Osteocyte (in vitro differentiated cells): ENCODE data around the gene HOXD4. TPM values are rescaled to one million over a fixed set of nuclear protein-coding genes. Genes with fewer than 3 reads are reported as not detected.

Experiments used
- DNase-seq: peaks from one replicate; pipeline ENCODE4 v3.0.0; 2021; ENCODE audit warnings: mixed read lengths; ENCODE audit not compliant: unreplicated experiment; ENCODE audit errors: extremely low spot score
- H3K27ac Mint-ChIP-seq: one replicate; pipeline ENCODE4 v1.8.0; 2021; ENCODE audit warnings: mild to moderate bottlenecking, mixed read lengths; ENCODE audit not compliant: unreplicated experiment
- H3K27me3 Mint-ChIP-seq: one replicate; pipeline ENCODE4 v1.8.0; 2021; ENCODE audit warnings: mixed read lengths; ENCODE audit not compliant: unreplicated experiment
- H3K36me3 Mint-ChIP-seq: one replicate; pipeline ENCODE4 v1.8.0; 2021; ENCODE audit warnings: mixed read lengths; ENCODE audit not compliant: unreplicated experiment
- H3K4me1 Mint-ChIP-seq: one replicate; pipeline ENCODE4 v1.8.0; 2021; ENCODE audit warnings: mixed read lengths; ENCODE audit not compliant: unreplicated experiment
- H3K4me3 Mint-ChIP-seq: one replicate; pipeline ENCODE4 v1.8.0; 2021; ENCODE audit warnings: mild to moderate bottlenecking, moderate library complexity, mixed read lengths; ENCODE audit not compliant: unreplicated experiment
- H3K9me3 Mint-ChIP-seq: one replicate; pipeline ENCODE4 v1.8.0; 2021; ENCODE audit warnings: mixed read lengths; ENCODE audit not compliant: unreplicated experiment
- total RNA-seq: library from RNA; stranded (reverse); gene quantifications from 2 replicates; pipeline ENCODE4 v1.2.1, GENCODE V29; 2021
- TF ChIP-seq, protein P1 (sequence below): fragments of 200-600 bp; sonication (generic); IDR thresholded peaks from 2 replicates; pipeline ENCODE4 v1.5.0; 2021; ENCODE audit warnings: antibody characterized with exemption, mild to moderate bottlenecking, moderate library complexity

The HOXD4 gene
- total RNA-seq, 1 donor from 2014 or later, result not detected

DNA sequence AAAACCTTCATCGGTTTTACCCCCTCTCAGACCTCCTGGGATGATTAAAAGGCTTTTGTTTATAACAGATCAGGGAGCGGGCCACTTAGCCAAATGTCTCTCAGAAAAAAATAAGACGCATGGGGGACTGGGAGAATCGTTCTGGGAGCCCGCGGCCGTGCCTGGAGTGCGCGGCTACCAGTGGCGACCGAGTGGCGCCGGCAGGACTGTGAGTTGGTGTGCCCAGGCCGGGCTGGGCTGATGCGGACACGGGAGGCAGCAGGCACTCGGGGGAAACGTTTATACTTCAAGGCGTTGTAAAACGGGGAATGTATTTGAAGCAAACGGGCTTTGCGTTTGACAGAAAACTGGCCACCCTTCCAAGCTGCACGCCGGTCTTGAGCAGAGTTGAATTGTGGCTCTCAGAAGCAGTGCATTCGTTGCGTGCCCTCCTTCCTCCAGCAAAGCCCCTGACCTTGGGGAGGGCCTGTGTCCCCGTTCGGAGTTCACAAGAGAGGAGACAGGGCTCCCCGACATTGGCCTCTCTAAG lies 39.4 kb upstream of the HOXD4 start:
- no peaks in the 10 kb centered on the region for H3K36me3 Mint-ChIP-seq
- peaks cover 86% of the 10 kb centered on the region for H3K27me3 Mint-ChIP-seq
- TF ChIP-seq, protein P1, sequence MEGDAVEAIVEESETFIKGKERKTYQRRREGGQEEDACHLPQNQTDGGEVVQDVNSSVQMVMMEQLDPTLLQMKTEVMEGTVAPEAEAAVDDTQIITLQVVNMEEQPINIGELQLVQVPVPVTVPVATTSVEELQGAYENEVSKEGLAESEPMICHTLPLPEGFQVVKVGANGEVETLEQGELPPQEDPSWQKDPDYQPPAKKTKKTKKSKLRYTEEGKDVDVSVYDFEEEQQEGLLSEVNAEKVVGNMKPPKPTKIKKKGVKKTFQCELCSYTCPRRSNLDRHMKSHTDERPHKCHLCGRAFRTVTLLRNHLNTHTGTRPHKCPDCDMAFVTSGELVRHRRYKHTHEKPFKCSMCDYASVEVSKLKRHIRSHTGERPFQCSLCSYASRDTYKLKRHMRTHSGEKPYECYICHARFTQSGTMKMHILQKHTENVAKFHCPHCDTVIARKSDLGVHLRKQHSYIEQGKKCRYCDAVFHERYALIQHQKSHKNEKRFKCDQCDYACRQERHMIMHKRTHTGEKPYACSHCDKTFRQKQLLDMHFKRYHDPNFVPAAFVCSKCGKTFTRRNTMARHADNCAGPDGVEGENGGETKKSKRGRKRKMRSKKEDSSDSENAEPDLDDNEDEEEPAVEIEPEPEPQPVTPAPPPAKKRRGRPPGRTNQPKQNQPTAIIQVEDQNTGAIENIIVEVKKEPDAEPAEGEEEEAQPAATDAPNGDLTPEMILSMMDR, result no peak
- H3K4me1 Mint-ChIP-seq, result peaks cover 11% of the 10 kb centered on the region
- no peak overlapping the region for H3K27ac Mint-ChIP-seq
- H3K4me3 Mint-ChIP-seq, result no peak overlapping the region
- no peak for DNase-seq
- no peaks in the 10 kb centered on the region for H3K9me3 Mint-ChIP-seq

DNA sequence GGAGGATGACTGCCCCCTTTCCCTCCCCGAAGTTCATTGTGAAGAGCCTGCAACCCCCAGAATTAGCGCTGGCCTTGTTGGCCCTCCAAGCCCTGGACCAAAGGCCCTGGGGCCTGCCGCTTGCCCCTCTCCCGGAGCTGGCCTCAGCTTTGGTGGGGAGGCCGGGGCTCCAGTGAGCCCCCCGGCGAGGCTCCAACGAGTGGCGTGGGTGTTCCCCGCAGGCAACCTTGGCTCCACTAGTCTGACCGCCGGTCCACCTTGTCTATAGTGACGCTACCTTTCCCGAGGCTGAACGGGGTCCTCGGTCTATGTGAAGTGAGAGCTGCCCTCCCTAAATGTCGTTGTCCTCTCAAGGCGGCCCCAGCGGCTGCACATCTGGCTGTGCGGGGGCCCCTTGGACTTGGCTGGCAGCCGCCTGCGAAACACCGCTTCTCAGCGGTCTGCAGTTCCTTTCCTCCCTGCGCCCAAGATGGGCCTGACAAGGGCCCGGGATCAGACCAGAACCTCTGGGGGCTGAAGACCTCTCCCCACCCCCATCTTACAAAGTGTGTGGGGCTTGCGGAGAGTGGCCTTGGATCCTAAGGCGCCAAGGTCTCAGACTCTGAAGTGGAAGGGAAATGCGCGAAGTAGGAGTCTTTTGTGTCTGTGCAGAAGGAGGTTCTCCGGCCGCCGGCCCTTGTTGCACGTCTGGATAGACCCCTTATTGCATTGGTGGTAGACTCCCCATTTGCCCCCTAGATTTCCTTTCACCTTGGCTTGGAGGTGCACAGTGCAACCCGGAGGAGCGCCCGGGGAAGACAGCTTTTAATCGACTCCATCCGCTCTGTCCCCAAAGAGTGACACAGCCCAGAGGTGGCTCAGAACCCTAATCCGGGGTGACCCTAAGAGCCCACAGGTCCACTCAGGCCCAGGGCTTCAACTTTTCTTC lies 38.7 kb upstream of the HOXD4 start:
- Mint-ChIP-seq H3K4me3 (no peak overlapping the region), H3K4me1 (peaks cover 7% of the 10 kb centered on the region), H3K27ac (no peak overlapping the region), H3K27me3 (peaks cover 87% of the 10 kb centered on the region), H3K36me3 (no peaks in the 10 kb centered on the region), H3K9me3 (no peaks in the 10 kb centered on the region)
- TF ChIP-seq, protein P1, result no peak
- DNase-seq, result no peak

DNA sequence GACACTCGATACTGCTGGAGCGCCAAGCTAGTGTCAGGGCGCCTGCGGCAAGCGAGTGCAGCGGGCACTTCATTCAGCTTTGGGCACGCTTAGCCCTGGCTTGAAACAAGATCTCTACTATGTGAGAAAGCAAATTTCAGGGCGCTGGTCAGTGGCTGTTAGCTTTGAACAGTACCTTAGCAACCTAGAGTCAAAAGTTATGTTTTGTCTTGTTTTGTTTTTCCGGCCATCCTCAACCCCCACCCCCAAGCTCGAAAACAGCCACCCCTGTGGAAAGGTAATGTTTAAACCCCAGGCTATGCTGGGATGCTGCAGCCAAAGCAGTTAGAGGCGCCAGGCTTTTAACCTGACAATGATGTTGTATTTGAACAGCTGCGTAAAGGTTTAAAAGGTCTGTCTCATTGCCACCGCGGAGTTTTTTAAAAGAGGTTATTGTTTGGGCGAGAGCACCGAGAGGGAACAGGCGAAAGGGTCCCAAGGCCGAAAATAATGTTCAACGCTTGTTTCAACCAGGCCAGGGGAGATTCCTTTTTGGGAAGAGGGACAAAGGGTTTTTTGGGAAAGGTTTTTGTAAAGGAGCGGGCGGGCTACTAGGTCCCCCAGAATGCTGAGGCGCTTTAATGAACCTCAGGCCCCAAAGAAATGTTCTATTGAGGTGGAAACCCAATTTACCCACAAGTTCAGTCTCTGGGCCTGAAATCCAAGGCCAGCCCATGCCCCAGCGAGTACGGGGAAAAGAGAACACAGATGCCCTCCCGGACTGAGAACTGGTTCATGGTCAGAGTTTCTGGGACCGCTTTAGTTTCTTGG lies 37.0 kb upstream of the HOXD4 start:
- peaks cover 97% of the 10 kb centered on the region for H3K27me3 Mint-ChIP-seq
- no peaks in the 10 kb centered on the region for H3K36me3 Mint-ChIP-seq
- no peak overlapping the region for H3K27ac Mint-ChIP-seq
- no peak for DNase-seq
- H3K9me3 Mint-ChIP-seq, result peaks cover 3% of the 10 kb centered on the region
- peaks cover 5% of the 10 kb centered on the region for H3K4me1 Mint-ChIP-seq
- TF ChIP-seq, protein P1, result no peak
- no peak overlapping the region for H3K4me3 Mint-ChIP-seq

DNA sequence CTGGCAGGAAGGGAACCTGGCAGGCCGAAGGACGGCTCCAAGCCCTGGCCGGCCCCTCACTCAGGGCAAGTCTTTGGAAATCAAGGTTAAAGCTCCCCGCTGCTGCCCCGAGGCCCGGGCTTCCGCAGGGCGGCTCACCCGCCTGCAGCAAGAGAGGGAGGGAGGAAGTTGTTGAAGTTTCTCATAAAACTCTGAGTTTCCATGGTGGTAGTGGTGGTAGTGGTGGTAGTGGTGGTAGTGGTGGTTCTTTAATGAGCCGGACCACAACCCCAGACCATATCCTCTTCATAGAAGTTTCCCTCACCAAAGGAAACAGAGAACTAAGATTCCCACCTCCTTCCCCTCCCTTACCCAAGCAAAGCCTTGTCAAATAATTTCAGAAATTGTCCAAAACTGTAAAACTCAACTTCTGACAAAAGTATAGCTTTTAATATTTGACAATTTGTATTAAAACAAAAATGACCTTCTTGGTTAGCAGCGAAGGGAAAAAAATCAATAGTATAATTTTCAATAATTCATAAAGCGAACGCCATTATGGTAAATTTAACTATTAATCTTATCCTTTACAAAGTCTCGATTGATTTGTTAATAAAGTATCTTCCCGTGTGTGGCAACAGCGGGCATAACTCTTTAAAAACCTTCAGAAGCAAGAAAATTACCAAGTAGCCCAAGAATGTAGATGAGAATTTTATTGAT lies 36.3 kb upstream of the HOXD4 start:
- no peak for DNase-seq
- Mint-ChIP-seq H3K27me3 (peaks cover 97% of the 10 kb centered on the region), H3K36me3 (no peaks in the 10 kb centered on the region), H3K27ac (no peak overlapping the region), H3K4me1 (peaks cover 3% of the 10 kb centered on the region), H3K9me3 (peaks cover 3% of the 10 kb centered on the region), H3K4me3 (no peak overlapping the region)
- TF ChIP-seq, protein P1, result no peak
